ENCODE measurements around the gene ACYP1. TPM values are rescaled to one million over a fixed set of nuclear protein-coding genes. Genes with fewer than 3 reads are reported as not detected.

The ACYP1 gene
- total RNA-seq, 3 donors from 2014 or later (not counting 1 experiment from before 2014, with no cell fraction given) = 13.3 to 17.4 (median 14.9) TPM

DNA sequence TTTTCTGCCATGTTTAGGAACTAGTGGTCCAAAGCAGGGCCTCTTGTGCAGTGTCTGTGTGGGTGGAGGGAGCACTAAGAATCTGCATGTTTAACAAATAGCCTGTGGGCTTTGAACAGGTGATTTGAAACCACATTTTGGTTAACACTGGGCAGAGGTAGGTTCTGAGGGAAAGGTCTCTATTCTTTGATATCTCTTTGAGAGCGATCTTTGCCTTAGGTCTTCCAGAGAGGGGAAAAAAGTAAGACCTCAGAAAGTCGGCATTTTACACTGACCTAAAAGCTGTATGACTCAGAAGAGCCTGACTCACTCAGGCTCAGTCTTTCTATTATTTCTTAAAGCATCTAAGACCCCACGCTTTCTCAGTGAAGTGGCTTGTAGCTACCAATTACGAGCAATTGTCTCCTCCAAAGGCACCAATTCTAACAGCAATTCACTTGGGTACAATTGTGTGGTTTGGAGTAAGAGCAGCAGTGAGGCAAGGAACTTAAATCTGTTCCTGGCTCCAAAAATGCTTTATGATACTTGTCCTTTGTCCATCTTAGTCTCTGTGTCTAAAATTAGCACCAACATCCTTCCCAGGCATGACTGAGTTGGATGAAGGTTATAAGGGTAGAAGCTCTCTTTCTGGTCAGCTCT, 52.3 kb downstream of the ACYP1 start:
- Histone ChIP-seq H3K4me3 (ENCODE audit: low read length) (no peak overlapping the region), H3K27ac (ENCODE audit: low read length) (no peak overlapping the region), H3K4me1 (ENCODE audit: control insufficient read depth, insufficient read depth, low read length) (no peaks in the 10 kb centered on the region), H3K36me3 (ENCODE audit: control insufficient read depth, insufficient read depth, low read length) (peaks cover 72% of the 10 kb centered on the region), H3K9me3 (ENCODE audit: control insufficient read depth, insufficient read depth, low read length) (no peaks in the 10 kb centered on the region), H3K27me3 (ENCODE audit: control insufficient read depth, insufficient read depth, low read length) (no peaks in the 10 kb centered on the region)
- WGBS (ENCODE audit: insufficient coverage) = 59% methylated on average over 3 of the region's 4 CpGs
- TF ChIP-seq, protein P1, sequence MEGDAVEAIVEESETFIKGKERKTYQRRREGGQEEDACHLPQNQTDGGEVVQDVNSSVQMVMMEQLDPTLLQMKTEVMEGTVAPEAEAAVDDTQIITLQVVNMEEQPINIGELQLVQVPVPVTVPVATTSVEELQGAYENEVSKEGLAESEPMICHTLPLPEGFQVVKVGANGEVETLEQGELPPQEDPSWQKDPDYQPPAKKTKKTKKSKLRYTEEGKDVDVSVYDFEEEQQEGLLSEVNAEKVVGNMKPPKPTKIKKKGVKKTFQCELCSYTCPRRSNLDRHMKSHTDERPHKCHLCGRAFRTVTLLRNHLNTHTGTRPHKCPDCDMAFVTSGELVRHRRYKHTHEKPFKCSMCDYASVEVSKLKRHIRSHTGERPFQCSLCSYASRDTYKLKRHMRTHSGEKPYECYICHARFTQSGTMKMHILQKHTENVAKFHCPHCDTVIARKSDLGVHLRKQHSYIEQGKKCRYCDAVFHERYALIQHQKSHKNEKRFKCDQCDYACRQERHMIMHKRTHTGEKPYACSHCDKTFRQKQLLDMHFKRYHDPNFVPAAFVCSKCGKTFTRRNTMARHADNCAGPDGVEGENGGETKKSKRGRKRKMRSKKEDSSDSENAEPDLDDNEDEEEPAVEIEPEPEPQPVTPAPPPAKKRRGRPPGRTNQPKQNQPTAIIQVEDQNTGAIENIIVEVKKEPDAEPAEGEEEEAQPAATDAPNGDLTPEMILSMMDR (IDR thresholded peaks at IDR 0.05) = no peak
- Mint-ChIP-seq H3K27ac (peak overlapping the region; percentile 57 to 74), H3K4me3 (no peak overlapping the region), H3K9me3 (no peaks in the 10 kb centered on the region), H3K36me3 (peaks cover 52% of the 10 kb centered on the region), H3K4me1 (peaks cover 21 to 29% of the 10 kb centered on the region in 2 donors), H3K27me3 (ENCODE audit: low read depth in 2 of 2) (no peaks in the 10 kb centered on the region)
- DNase-seq = no peak
- intact Hi-C loops (cut with micrococcal nuclease) = no loop called here
- ATAC-seq = no peak

DNA sequence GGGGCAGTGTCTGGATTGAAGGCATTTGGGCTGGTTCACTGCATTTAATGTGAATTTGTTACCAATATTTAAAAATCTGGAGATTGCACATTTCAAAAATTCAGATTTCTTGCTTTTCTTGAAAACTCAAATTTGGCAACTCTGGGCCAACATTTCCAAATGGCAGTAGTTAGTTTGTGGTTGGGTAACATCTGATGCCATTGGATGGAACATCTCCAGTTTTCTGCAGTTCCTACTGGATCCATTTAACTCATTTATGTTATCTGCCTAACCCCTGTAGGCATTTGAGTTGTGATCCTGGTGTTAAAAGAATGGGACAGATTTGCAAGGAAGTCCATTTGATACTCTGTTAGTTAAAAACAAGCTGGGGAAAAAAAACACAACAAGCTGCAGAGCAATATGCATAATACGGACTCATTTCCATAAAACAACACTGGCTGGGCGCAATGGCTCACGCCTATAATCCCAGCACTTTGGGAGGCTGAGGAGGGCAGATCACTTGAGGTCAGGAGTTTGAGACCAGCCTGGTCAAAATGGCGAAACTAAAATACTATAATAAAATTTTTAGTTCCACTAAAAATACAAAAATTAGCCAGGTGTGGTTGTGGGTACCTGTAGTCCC, 53.2 kb downstream of the ACYP1 start:
- WGBS (ENCODE audit: insufficient coverage) = 100% methylated on average over 3 of the region's 4 CpGs
- Histone ChIP-seq H3K36me3 (ENCODE audit: control insufficient read depth, insufficient read depth, low read length) (peaks cover 72% of the 10 kb centered on the region), H3K27ac (ENCODE audit: low read length) (no peak overlapping the region), H3K9me3 (ENCODE audit: control insufficient read depth, insufficient read depth, low read length) (no peaks in the 10 kb centered on the region), H3K4me1 (ENCODE audit: control insufficient read depth, insufficient read depth, low read length) (no peaks in the 10 kb centered on the region), H3K4me3 (ENCODE audit: low read length) (no peak overlapping the region), H3K27me3 (ENCODE audit: control insufficient read depth, insufficient read depth, low read length) (no peaks in the 10 kb centered on the region)
- no peak for ATAC-seq
- Mint-ChIP-seq H3K4me3 (no peak overlapping the region), H3K4me1 (peaks cover 30 to 35% of the 10 kb centered on the region in 2 donors), H3K9me3 (no peaks in the 10 kb centered on the region), H3K36me3 (peaks cover 43% of the 10 kb centered on the region), H3K27ac (peak overlapping the region; percentile 25 to 74), H3K27me3 (ENCODE audit: low read depth in 2 of 2) (no peaks in the 10 kb centered on the region)
- no peak for DNase-seq
- intact Hi-C loops (cut with micrococcal nuclease) = no loop called here
- TF ChIP-seq, protein P1 (IDR thresholded peaks at IDR 0.05) = no peak

DNA sequence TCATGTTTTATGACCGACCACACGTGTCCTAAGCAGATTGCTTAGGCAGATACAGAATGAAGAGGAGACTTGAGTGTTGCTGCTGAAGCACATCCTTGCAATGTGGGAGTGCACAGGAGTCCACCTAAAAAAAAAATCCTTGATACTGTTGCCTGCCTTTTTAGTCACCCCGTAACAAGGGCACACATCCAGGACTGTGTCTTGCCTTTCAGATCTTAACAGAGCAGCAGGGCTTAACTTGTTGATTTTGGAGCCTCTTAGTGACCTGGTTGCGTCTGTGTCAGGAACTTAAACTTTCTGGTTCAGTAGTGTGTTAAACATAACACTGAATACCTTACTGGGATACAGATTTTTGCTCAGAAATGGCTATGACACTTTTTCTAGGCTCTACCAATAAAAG, 54.6 kb downstream of the ACYP1 start:
- no peak for DNase-seq
- Histone ChIP-seq H3K9me3 (ENCODE audit: control insufficient read depth, insufficient read depth, low read length) (no peaks in the 10 kb centered on the region), H3K4me1 (ENCODE audit: control insufficient read depth, insufficient read depth, low read length) (peaks cover 7% of the 10 kb centered on the region), H3K27me3 (ENCODE audit: control insufficient read depth, insufficient read depth, low read length) (no peaks in the 10 kb centered on the region), H3K27ac (ENCODE audit: low read length) (no peak overlapping the region), H3K4me3 (ENCODE audit: low read length) (no peak overlapping the region), H3K36me3 (ENCODE audit: control insufficient read depth, insufficient read depth, low read length) (peaks cover 69% of the 10 kb centered on the region)
- no peaks in the 10 kb centered on the region for H3K9me3 Mint-ChIP-seq
- 95% methylated on average over 4 of the region's 4 CpGs for WGBS (ENCODE audit: insufficient coverage)
- H3K4me1 Mint-ChIP-seq = peaks cover 44 to 49% of the 10 kb centered on the region in 2 donors
- H3K27me3 Mint-ChIP-seq (ENCODE audit: low read depth in 2 of 2) = no peaks in the 10 kb centered on the region
- peak overlapping the region; percentile 25 to 74 for H3K27ac Mint-ChIP-seq
- peaks cover 40% of the 10 kb centered on the region for H3K36me3 Mint-ChIP-seq
- no peak for ATAC-seq
- TF ChIP-seq, protein P1 (IDR thresholded peaks at IDR 0.05) = no peak
- intact Hi-C loops (cut with micrococcal nuclease) = loop anchor here (10.0 kb wide), 1 partner anchor 144 kb away; no protein-coding TSS in a partner anchor
- H3K4me3 Mint-ChIP-seq = no peak overlapping the region

Data from natural killer cell (primary cell).